Measurements from ENCODE around the gene PRRX2.

The PRRX2 gene

DNA sequence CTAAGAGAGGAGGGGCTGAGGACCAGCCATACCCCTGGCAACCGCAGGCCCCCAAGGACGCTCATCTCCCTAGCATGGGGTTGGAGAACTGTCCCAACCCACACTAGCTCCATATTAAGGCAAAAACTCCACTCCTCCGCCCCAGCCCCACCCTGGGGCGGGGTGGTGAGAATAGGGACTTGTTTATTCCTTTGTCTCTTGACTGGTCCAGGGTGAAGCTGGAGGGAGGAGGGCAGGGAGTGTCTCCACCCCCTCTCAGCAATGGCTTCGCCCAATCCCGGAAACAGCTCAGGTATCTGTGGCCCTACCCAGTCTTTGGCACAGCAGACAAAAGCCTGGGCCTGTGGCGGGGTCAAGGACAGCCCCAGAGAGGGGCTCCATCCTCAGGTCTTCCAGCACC, 16.9 kb downstream of the PRRX2 start:
- DNase-seq, result no peak

DNA sequence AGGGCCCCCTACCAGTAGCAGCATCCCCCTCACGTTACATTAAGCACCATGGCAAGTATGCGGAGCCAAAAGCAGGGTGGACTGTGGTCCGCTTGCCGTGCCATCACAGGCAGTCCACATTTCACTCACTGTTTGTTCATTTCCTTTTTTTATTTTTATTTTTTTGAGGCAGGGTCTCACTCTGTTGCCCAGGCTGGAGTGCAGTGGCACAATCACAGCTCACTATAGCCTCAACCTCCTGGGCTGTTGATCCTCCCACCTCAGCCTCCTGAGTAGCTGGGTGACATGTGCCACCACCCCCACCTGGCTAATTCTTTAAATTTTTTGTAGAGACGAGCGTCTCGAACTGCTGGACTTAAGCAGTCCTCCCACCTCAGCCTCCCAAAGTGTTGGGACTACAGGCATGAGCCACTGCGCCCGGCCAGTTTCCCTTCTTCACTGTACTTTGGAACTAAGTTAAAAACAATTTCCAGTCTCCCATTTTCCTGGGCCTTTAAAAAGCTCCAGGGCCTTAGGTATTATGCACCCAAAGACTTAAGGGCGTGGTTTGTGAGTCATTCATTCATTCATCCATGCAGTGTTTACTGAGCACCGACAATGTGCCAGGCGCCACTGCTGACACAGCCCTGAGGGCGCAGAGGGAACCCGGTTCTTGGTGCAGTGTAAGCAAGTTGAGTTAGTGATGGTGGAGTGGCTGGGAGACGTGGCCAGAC, 19.9 kb downstream of the PRRX2 start:
- DNase-seq, result no peak

DNA sequence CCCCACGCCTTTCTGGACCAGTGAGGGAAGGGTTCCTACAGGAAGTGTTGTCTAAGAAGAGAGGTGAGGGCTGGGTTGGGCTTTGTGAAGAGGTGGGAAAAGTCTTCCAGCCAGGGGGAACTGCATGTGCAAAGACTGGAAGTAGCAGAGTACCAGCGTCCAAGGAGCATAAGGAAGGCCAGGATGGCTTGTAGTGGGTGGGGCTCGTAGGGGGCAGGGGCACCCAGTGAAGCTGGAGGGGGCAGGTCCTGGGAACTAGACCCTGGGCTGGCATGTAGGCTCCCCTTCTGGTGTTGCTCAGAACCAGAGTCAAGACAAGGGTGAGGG, 20.4 kb downstream of the PRRX2 start:
- DNase-seq, result no peak

DNA sequence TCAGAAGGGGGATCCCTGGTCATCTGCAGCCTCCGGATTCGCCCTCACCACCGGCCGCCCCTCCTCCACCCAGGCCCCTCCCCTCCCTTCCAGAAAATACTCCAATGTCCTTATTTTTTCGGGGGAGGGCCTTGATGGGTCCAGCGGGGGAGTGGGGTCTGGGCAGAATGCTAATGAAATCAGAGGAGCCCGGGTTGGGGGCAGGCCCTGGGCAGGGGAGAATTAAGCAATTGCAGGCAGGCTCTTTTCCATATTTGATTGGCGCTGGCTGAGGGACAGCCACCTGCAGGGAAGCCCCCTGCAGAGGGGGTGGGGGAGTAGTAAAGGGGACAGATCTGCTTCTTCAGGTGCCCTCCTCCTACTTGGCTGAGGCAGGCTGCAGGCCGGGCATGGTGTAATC, 21.3 kb downstream of the PRRX2 start:
- no peak for DNase-seq

DNA sequence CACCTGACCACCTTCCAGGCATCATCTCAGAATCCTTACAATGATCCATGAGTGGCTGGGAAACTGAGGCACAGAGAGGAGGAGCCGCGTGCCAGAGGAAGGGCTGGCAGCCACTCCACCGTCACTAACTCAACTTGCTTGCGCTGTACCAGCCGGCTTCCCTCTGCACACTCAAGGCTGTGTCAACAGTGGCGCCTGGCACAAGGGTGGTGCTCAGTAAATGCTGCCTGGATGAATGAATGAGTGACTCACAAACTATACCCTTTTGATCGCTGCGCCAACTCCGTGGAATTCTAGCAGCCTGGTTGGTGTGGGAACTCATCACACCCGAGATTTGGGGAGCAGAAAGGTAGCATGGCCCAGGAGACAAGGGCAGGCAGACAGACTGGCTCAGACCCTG, 21.9 kb downstream of the PRRX2 start:
- DNase-seq, result no peak

DNA sequence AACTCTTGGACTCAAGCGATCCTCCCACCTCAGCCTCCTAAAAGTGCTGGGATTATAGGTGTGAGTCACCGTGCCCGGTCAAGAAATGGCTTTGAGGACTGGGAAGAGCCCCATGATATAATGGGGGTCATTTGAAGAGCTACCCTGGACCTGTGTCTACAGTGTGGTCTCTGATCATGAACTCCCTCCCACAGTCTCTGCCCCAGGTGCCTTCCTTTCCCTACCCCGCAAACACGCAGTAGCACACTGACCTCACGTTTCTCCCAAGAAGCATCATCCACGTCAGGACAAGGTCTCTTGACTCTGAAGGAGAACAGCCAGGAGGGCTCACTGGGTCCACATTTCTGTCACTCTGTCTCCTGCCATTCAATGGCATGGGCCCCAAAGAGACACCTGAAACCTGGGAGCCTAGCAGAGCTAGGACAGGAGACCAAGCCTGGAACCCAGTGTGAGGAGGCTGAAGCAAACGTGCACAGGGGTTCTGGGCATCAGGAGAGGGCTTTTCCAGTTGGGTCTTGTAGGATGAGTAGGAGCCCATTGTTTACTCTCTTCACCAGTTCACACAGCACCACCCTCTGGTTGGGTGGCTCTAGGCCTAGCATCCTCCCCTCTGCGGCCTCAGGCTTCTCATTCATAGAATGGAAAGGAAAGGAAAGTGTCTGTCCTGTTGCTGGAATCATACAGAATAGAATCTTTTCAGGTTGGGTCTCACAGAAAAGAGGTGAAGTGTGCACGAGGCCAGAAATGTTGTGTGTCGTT, 23.0 kb downstream of the PRRX2 start:
- no peak for DNase-seq

DNA sequence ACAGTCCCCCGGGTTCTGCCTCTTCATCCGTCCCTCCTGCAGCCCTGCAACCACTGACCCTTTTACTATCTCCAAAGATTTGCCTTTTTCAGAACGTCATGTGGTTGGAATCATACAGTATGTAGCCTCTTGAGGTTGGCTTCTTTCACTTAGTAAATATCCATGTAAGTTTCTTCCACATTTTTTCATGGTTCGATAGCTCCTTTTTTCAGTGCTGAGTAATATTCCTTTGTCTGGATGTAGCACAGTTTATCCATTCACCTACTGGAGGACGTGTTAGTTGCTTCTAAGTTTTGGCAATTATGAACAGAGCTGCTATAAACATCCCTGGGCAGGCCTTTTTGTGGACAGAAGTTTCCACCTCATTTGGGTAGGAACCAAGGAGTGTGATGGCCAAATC, 27.1 kb downstream of the PRRX2 start:
- no peak for DNase-seq

DNA sequence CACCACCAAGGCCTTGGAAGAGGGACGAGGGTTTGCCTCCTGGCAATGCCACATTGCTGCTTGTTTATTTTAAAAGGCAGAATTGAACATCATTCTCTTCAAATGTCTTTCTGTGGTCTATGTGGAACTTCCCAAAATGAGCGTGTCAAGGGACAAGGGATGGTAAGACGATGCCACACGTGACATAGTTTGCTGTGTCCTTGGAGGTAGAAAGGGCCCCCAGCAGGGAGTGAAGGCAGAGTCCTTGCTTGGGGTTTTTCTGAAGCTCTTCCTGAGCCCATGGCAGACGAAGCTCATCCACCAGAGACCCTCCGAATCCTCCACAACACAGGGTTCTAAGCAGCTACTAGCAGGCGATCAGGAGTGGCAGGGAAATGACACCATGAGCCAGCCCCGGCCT, 28.3 kb downstream of the PRRX2 start:
- no peak for DNase-seq

DNA sequence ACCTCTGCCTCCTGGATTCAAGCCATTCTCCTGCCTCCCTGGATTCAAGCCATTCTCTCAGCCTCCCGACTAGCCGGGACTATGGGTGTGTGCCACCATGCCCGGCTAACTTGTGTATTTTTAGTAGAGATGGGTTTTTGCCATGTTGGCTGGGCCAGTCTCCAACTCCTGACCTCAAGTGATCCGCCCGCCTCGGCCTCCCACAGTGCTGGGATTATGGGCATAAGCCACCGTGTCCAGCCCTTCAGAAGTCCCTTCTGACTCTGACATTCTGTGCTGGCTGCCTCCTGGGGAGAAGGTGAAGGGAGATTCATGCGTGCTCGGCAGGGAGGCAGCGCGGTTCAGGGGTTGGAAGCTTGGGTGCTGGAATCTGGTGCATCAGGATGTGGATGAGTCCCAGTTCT, 28.8 kb downstream of the PRRX2 start:
- no peak for DNase-seq

DNA sequence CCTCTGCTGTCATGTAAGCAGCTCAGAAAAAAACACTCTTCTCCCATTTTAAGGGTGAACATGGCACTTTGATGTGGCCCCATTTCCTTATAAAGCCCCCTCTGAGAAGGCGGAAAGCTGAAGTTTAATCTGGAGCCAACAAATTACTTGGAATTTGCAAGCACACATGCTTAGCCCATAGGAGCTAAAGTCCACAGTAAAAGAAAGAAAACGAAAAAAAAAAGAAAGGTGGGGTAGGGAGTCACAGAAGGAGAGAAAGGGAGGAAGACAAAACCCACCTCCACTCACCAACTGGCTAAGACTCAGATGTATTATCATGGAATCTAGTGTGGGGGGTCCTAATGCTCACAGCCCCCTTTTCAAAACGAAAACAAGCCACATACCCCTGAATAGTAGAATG, 30.4 kb downstream of the PRRX2 start:
- no peak for DNase-seq

DNA sequence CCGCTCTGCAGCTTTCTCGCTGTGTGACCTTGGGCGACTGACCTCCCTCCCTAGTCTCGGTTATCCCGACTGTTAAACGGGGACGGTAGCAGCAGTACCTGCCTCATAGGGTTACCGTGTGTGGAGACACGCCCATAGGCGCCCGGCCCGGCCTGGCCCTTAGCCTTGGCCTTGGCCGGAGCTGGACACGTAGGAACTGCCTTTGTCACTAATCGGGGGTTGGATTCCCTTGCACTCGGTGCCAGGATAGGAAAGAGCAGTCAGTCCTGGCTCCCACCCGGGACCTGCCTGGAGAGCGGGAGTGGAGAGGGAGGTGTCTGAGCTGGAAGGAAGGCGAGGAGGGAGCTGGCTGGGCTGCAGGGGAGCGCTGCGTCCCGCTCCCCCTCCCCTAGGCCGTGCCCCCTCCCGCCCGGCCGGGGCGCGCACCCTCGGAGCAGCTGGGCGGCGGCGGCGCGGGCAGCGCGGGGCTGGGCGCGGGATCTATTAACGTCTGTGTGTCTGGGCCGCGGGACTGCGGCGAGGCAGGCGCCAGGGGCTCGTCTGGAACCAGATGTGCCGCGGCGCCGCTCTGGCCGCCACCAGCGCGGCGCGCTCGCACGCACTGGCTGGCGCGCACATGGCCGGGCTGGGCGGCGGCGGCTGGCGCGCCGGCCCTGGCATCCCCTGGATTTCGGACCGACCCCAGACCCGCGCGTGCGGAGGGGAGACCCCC, 31.7 kb downstream of the PRRX2 start:
- DNase-seq, result peak; percentile 18

DNA sequence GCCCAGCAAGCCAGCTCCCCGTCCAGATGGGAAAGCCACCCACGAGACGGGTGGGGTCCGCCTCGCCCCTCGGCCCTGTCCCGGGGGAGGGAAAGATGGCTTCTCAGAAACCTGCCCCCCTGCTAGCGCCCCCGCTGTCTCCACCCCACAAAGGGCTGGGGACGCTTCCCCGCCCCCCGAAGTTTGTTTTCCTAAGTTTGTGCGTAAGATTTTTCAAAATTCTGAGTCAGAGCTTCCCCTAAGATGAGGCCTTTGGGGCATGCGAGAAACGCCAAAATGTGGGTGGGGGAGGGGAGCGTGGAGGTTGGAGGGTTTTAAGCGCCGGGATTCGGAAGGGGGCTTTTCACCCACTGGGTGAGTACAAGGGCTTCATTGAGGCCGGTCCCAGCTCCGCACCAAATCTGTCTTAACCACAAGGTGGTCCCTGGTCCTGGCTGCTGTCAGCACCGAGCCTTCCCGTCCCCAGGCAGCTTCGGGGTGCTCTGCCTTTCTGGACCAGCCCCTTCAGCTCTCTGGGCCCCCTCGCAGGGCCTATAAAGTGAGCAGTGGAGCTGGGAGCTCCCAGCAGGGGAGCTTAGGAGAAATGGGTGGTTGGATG, 32.3 kb downstream of the PRRX2 start:
- peak; percentile 71 for DNase-seq

DNA sequence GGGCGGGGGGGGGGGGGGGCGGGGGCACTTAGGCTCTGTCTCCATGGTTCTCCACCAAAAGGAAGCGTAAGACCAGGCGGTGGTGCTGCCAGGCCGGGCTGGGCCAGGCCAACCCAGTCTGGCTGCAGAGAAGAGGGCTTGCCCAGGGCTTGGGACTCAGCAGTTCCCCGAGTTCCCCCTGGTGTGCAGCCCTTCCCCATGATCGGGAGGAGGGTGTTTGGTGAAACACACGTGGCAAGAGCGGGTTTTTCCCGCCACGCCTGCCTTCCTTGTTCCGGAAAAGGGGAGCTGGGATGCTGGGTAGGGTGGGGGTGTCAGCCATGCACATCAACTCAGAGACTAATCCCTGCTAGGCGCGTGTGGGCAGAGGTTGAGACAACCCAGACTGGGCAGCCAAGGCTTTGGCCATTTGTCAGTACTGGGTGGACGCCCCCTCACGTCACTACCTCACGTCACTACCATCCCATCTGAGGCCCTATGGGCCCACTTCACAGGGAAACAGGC, 32.9 kb downstream of the PRRX2 start:
- peak; percentile 15 for DNase-seq

DNA sequence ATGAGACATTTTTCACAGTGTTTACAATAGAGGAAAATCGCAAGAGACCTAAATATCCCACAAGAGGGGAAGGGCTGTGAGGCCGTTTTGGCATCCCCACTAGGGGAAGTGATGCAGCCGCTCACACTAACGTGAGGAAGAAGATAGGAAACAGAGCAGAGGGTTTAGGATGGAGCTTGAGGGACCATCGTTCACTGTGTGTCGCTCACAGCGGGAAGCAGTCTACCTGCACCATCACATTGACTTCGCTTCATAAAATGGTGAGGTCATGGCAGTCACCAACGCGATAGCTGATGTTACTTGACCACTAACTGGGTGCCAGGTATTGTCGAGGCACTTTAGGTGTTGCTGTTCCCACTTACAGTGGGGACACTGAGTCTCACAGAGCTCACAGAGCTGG, 35.6 kb downstream of the PRRX2 start:
- DNase-seq, result no peak

DNA sequence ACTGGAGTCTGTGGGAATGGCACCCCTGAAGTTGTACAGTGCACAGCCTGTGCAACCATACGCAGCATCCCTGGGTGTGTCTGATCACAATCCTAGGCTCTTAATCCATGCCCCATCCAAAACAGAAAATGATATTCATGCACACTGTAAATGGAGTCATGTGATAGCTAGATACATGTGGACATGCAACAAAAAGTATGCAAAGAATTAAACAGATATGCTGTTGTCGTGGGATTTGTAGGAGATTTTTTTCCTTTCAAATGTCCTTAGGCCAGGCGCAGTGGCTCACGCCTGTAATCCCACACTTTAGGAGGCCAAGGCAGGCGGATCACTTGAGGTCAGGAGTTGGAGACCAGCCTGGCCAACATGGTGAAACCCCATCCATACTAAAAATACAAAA, 36.1 kb downstream of the PRRX2 start:
- no peak for DNase-seq

DNA sequence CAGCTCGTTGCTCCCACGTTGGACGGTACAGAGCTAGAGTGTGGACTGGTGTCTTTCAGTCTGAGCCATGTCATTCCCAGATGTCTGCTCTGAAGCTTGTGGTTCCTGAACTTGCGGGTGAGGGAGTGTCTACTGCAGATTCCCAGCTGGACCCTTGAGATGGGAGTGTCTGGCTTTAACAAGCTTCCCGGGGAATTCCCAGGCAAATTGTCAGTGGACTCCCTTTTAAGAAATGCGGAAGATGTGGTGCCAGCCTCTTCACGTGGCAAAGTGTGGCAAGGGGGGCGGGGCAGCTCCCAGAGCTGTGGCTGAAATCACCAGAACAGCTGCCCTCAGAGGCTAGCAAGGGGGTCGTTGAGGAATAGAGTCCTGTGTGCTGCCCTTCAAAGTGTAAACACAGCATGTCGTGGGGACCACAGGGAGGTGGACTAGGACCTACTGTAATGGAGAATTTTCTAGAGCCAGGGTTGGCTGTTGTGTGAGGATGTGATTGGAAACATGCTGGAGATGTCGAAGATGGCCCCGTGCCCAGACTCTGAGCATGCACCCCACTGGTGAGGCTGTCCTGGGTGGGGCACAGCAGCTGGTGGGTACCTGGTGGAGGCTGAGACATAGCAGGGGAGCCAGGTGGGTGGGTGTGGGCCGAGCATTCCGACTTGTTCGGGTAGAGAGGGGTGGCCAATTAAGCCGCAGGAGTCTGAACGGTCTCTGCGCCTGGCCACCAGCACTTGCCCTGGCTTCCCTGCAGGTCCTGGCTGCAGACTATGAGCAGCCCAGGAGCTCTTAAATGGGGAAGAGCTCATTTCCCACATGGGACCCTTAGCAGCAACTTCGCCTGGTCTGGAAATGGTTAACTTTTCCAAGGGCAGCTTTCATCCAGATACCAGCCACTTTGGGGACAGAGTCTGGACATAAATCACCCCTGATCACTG, 37.4 kb downstream of the PRRX2 start:
- no peak for DNase-seq

DNA sequence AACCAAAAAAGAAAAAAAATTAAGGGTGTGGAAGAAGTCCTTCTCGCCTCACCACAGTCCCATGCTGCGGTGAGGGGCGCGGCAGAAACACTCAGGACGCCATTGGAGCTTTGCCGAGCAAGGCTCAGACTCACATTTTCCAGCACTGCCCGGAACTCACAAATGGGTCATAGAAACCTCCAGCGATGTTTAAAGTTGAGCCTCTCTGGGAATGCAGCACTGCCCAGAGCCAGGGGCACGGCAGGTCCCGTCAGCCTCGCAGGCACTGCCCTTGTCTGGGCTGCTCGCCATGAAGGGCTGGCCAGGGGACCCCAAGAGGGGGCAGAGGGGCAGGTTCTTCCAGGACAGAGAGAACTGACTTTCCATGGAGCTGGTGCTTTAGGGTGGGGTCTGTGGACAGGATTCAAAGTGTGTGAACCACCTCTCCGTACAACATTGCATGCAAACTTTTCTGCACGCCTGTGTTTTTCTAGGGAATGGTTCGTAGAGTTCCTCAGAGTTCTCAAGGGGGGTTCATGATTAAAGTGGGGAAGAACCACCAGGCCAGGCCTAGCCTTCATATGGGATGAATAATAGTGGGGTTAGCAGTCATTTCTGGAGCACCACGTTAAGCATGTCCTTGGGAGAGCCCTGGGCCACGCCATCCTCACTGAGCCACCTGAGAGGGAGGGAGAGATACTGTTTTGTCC, 38.4 kb downstream of the PRRX2 start:
- no peak for DNase-seq

DNA sequence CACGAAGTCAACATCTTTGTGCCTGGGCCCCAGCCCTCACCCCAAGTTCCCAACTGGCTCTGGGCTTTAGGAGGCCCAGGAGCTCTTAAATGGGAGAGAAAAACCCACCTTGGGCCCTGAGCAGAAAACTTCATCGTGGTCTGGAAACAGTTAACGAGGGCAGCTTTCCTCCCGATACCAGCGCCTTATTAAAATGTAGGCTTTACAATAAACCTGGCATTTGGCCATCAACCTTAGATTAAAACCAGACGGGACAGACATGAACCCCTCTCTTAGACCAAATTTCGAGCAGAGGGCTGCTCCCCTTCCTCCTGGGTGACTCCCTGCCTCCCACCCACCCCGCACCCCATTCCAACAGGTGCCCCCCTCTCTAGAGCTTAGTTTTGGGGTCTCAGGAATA, 39.4 kb downstream of the PRRX2 start:
- no peak for DNase-seq

DNA sequence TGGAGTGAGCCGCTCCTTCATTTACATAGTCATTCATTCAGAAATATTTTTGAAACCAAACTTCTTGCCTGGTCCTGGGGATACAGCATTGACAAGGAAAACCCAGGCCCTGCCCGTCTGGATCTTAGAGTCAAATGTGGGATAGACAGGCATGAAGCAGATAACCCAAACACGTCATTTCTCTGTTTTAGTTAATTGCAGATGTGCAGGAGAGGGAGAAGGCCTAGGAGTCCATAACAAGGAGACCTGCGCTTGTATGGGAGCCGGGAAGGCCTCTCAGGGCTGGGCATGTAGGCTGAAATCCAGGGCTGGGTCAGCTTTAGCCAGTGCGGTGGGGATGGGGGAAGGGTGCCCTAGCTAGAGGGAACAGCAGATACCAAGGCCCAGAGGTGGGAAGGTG, 43.3 kb downstream of the PRRX2 start:
- no peak for DNase-seq

DNA sequence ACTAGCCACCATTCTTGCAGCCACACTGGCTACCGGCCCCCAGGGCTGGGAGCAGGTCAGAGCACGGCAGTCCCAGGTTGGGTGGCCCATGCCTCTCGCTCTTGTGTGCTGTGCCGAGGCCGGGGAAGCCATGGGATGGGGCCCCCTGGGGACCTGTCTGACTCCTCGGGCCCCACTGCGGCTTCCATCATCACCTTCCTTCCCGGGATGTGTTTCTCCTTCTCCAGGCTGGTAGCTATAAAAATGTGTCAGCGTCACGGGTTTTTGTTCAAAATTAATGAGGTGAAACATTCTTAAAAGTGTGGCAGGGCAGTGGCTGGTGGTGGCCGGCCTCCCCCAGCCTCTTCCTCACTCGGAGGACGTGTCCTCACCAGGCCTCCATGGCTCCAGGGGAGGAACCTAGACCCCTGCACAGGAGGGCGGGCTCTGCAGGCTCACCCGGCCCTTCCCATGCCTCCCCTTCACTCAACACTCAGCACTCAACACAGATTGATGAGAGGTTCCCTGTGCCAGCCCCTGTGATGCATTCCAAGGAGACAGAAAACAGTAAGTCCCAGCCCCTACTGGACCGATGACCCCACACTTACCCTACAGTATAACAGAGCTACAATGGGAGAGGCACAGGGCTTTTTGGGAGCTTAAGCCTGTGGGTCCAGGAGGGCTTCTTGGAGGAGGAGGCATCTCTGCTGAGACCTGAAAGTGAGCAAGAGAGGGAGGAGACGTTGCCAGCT, 44.2 kb downstream of the PRRX2 start:
- no peak for DNase-seq

DNA sequence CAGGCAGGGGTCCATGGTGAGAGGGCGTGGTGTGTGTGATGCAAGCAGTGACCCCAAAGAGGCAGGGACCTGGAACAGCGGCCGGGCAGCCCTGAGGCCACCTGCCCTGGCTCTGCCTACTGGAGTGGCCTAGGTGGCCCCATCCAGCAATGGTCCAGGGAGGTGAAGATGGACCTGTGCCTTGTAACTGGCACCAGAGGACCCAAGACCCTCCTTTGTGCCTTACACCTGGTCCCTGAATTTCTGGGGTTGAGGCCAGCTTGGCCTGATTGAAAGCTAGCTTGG, 44.7 kb downstream of the PRRX2 start:
- DNase-seq, result no peak

All from stimulated activated CD4-positive, alpha-beta T cell treated with anti-CD3 and anti-CD28 coated beads, Interleukin-4, amount 100 ng/mL, for 1 hour (primary cell).